ENCODE data around the gene CYB5A. TPM values are rescaled to one million over a fixed set of nuclear protein-coding genes. Genes with fewer than 3 reads are reported as not detected.

Gene CYB5A
- total RNA-seq, 1 experiment from 2014 or later: 143 TPM

DNA sequence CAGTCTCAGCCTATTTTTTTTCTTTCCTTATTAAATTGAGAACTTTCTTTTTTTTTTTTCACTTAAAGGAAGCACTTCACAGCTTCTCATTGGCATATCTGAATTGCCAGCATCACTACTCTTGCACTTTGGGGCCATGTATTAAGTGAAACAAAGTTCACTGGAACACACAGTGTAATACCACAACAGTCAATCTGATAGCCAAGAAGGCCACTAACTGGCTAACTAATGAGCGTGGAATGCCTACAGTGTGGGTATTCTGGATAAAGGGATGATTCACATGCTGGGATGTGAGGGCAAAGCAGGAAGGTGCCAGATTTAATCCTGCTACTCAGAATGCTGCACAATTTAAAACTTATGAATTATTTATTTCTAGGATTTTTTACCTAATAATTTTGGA lies 12.2 kb upstream of the CYB5A start:
- no peaks in the 10 kb centered on the region for H3K9me3 Mint-ChIP-seq (ENCODE audit: low read depth, unreplicated experiment)
- H3K27ac Mint-ChIP-seq (ENCODE audit: unreplicated experiment): no peak overlapping the region
- no TSS peak for BruUV-seq (replicated peaks)
- intact Hi-C loops (cut with micrococcal nuclease; ENCODE audit: unreplicated experiment): no loop called here
- TF ChIP-seq, protein P1, sequence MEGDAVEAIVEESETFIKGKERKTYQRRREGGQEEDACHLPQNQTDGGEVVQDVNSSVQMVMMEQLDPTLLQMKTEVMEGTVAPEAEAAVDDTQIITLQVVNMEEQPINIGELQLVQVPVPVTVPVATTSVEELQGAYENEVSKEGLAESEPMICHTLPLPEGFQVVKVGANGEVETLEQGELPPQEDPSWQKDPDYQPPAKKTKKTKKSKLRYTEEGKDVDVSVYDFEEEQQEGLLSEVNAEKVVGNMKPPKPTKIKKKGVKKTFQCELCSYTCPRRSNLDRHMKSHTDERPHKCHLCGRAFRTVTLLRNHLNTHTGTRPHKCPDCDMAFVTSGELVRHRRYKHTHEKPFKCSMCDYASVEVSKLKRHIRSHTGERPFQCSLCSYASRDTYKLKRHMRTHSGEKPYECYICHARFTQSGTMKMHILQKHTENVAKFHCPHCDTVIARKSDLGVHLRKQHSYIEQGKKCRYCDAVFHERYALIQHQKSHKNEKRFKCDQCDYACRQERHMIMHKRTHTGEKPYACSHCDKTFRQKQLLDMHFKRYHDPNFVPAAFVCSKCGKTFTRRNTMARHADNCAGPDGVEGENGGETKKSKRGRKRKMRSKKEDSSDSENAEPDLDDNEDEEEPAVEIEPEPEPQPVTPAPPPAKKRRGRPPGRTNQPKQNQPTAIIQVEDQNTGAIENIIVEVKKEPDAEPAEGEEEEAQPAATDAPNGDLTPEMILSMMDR (IDR thresholded peaks at IDR 0.05; ENCODE audit: unreplicated experiment): no peak
- no peak overlapping the region for H3K4me3 Mint-ChIP-seq (ENCODE audit: low read depth, unreplicated experiment)
- CTCF ChIA-PET: no interaction called here
- H3K27me3 Mint-ChIP-seq (ENCODE audit: unreplicated experiment): no peaks in the 10 kb centered on the region
- peaks cover 8% of the 10 kb centered on the region for H3K4me1 Mint-ChIP-seq (ENCODE audit: low read depth, unreplicated experiment)
- no peak for DNase-seq
- no peaks in the 10 kb centered on the region for H3K36me3 Mint-ChIP-seq (ENCODE audit: insufficient read depth, unreplicated experiment)

DNA sequence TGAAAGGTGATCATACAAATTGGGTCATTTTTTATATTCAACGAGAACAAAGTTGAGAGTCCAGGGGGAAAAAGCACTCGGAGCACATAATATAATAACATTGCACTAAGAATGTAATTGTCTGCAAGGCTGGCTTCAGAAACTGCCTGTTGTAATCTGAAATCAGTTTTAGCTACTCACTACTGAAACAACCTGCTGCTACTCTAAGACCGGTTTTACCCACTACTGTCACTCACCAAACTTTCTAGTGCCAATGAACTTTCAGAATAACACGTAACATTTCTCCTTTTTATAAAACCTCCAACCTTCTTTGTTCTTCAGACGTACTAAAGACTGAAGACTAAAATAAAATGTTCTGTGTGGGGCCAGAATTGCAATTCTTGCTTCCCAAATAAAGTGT lies 11.5 kb upstream of the CYB5A start:
- TF ChIP-seq, protein P1 (IDR thresholded peaks at IDR 0.05; ENCODE audit: unreplicated experiment): no peak
- CTCF ChIA-PET: no interaction called here
- no TSS peak for BruUV-seq (replicated peaks)
- intact Hi-C loops (cut with micrococcal nuclease; ENCODE audit: unreplicated experiment): no loop called here
- H3K4me3 Mint-ChIP-seq (ENCODE audit: low read depth, unreplicated experiment): no peak overlapping the region
- no peak overlapping the region for H3K27ac Mint-ChIP-seq (ENCODE audit: unreplicated experiment)
- no peaks in the 10 kb centered on the region for H3K9me3 Mint-ChIP-seq (ENCODE audit: low read depth, unreplicated experiment)
- H3K27me3 Mint-ChIP-seq (ENCODE audit: unreplicated experiment): no peaks in the 10 kb centered on the region
- no peak for DNase-seq
- H3K4me1 Mint-ChIP-seq (ENCODE audit: low read depth, unreplicated experiment): peaks cover 8% of the 10 kb centered on the region
- H3K36me3 Mint-ChIP-seq (ENCODE audit: insufficient read depth, unreplicated experiment): no peaks in the 10 kb centered on the region

DNA sequence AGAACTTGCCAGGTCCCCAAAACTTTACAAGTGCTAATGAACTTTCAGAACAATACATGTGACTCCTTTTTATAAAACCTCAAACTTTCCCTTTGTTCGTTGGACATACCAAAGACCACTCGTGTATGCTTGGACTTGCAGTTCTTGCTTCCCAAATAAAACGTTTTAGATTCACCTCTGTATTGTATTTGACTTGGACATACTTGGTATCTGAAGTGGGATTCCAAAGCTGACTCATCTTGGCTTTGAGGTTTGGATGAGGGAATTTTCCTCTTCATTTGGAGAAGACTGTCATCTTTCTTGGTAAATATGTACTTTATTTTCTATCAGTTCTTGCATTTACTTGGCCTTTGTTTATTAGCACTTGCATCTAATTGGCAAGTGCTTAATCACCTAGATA lies 8.0 kb upstream of the CYB5A start:
- no TSS peak for BruUV-seq (replicated peaks)
- TF ChIP-seq, protein P1 (IDR thresholded peaks at IDR 0.05; ENCODE audit: unreplicated experiment): no peak
- no peak for DNase-seq
- Mint-ChIP-seq H3K27ac (ENCODE audit: unreplicated experiment) (no peak overlapping the region), H3K9me3 (ENCODE audit: low read depth, unreplicated experiment) (no peaks in the 10 kb centered on the region), H3K36me3 (ENCODE audit: insufficient read depth, unreplicated experiment) (no peaks in the 10 kb centered on the region), H3K4me1 (ENCODE audit: low read depth, unreplicated experiment) (peaks cover 8% of the 10 kb centered on the region), H3K4me3 (ENCODE audit: low read depth, unreplicated experiment) (no peak overlapping the region), H3K27me3 (ENCODE audit: unreplicated experiment) (no peaks in the 10 kb centered on the region)
- CTCF ChIA-PET: interaction anchor here (0.5 kb wide), 1 partner anchor 104 kb away, joined by 3 read pairs; no protein-coding TSS in a partner anchor
- intact Hi-C loops (cut with micrococcal nuclease; ENCODE audit: unreplicated experiment): no loop called here

DNA sequence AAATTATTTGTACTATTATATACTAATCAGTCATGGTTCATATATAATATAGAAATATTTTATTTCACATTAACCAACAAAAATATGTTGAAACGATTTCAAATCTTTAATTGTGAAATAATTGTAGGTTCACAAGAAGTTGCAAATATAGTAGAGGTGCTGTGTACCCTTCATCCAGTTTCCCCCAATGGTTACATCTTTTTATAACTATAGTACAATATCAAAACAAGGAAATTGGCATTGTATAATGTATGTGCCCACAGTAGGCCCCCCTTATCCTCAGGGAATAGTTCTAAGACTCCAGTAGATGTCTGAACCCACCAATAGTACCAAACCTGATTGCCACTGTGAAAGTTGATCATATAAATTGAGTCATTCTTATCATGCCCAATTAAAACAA lies 7.4 kb upstream of the CYB5A start:
- intact Hi-C loops (cut with micrococcal nuclease; ENCODE audit: unreplicated experiment): no loop called here
- BruUV-seq (replicated peaks): no TSS peak
- Mint-ChIP-seq H3K36me3 (ENCODE audit: insufficient read depth, unreplicated experiment) (no peaks in the 10 kb centered on the region), H3K27ac (ENCODE audit: unreplicated experiment) (no peak overlapping the region), H3K27me3 (ENCODE audit: unreplicated experiment) (no peaks in the 10 kb centered on the region), H3K4me3 (ENCODE audit: low read depth, unreplicated experiment) (no peak overlapping the region), H3K4me1 (ENCODE audit: low read depth, unreplicated experiment) (peaks cover 7% of the 10 kb centered on the region), H3K9me3 (ENCODE audit: low read depth, unreplicated experiment) (no peaks in the 10 kb centered on the region)
- CTCF ChIA-PET: no interaction called here
- no peak for DNase-seq
- TF ChIP-seq, protein P1 (IDR thresholded peaks at IDR 0.05; ENCODE audit: unreplicated experiment): no peak
